ENCODE data around the gene CATSPERE.
"Not testable (repeated sequence)": the region's sequence is repeated elsewhere in the genome, so short reads cannot be mapped to it uniquely, and the experiment has no call there.

Gene CATSPERE

DNA sequence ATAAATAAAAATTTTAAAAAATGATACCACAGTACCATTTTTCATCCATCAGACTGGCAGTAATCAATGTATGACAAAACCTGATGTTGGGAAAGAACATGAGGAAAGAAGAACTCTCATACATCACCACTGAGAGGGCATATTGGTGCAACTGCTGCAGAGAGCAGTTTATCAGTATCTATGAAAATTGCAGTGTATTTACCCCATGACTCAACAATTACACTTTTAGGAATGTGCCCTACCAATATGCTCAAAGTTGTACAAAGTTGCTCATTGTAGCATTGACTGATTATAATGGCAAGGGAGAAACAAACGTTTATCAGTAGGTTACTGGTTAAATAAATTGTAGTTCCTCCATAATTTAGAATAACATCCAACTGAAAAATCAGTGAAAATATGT lies 36.7 kb downstream of the CATSPERE start:
- Histone ChIP-seq H3K27me3 (ENCODE audit: insufficient read depth, low read length, poor library complexity) (no peaks in the 10 kb centered on the region), H3K9me3 (ENCODE audit: insufficient read depth, low read length, severe bottlenecking) (no peaks in the 10 kb centered on the region), H3K36me3 (ENCODE audit: insufficient read depth, low read length) (no peaks in the 10 kb centered on the region), H3K4me3 (ENCODE audit: low read depth in 1 of 2, low read length in 2 of 2) (no peak overlapping the region), H4K20me1 (ENCODE audit: insufficient read depth, low read length) (no peaks in the 10 kb centered on the region), H2AFZ (ENCODE audit: low read depth, low read length) (no peak overlapping the region), H3K4me2 (ENCODE audit: insufficient read depth, low read length) (no peak overlapping the region), H3K79me2 (ENCODE audit: insufficient read depth, low read length) (no peaks in the 10 kb centered on the region), H3K4me1 (ENCODE audit: insufficient read depth, low read length) (no peaks in the 10 kb centered on the region), H3K9ac (ENCODE audit: low read depth, low read length) (no peak overlapping the region), H3K27ac (ENCODE audit: low read length) (no peak overlapping the region)
- ATAC-seq (ENCODE audit: insufficient read depth, low read depth): no peak
- TF ChIP-seq, protein P1, sequence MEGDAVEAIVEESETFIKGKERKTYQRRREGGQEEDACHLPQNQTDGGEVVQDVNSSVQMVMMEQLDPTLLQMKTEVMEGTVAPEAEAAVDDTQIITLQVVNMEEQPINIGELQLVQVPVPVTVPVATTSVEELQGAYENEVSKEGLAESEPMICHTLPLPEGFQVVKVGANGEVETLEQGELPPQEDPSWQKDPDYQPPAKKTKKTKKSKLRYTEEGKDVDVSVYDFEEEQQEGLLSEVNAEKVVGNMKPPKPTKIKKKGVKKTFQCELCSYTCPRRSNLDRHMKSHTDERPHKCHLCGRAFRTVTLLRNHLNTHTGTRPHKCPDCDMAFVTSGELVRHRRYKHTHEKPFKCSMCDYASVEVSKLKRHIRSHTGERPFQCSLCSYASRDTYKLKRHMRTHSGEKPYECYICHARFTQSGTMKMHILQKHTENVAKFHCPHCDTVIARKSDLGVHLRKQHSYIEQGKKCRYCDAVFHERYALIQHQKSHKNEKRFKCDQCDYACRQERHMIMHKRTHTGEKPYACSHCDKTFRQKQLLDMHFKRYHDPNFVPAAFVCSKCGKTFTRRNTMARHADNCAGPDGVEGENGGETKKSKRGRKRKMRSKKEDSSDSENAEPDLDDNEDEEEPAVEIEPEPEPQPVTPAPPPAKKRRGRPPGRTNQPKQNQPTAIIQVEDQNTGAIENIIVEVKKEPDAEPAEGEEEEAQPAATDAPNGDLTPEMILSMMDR (IDR thresholded peaks at IDR 0.05; ENCODE audit: borderline replicate concordance, extremely low read depth, low read length, poor library complexity, severe bottlenecking): no peak
- no peak for TF ChIP-seq EZH2 (IDR thresholded peaks at IDR 0.05; ENCODE audit: borderline replicate concordance, low read depth, low read length, severe bottlenecking)
- DNase-seq: no peak

DNA sequence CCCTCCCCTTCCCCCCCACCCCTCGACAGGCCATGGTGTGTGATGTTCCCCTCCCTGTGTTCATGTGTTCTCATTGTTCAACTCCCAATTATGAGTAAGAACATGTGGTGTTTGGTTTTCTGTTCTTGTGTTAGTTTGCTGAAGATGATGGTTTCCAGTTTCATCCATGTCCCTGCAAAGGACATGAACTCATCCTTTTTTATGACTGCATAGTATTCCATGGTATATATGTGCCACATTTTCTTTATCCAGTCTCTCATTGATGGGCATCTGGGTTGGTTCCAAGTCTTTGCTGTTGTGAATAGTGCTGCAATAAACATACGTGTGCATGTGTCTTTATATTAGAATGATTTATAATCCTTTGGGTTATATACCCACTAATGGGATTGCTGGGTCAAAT lies 38.4 kb downstream of the CATSPERE start:
- ATAC-seq (ENCODE audit: insufficient read depth, low read depth); H3K27ac ChIP-seq (ENCODE audit: low read length); H3K4me2 ChIP-seq (ENCODE audit: insufficient read depth, low read length): not testable (repeated sequence)

DNA sequence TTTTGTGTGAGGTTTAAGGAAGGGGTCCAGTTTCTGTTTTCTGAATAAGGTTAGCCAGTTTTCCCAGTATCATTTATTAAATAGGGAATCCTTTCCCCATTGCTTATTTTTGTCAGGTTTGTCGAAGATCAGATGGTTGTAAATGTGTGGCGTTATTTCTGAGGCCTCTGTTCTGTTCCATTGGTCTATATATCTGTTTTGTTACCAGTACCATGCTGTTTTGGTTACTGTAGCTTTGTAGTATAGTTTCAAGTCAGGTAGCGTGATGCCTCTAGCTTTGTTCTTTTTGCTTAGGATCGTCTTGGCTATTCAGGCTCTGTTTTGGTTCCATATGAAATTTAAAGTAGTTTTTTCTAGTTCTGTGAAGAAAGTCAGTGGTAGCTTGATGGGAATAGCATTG lies 39.4 kb downstream of the CATSPERE start:
- H3K9ac ChIP-seq (ENCODE audit: low read depth, low read length): not testable (repeated sequence)

More for the DNA sequence above, 38.4 kb downstream of the CATSPERE start:
- H3K9me3 ChIP-seq (ENCODE audit: insufficient read depth, low read length, severe bottlenecking); H3K36me3 ChIP-seq (ENCODE audit: insufficient read depth, low read length); H4K20me1 ChIP-seq (ENCODE audit: insufficient read depth, low read length); H3K4me3 ChIP-seq (ENCODE audit: low read depth in 1 of 2, low read length in 2 of 2); H2AFZ ChIP-seq (ENCODE audit: low read depth, low read length); DNase-seq; H3K9ac ChIP-seq (ENCODE audit: low read depth, low read length); H3K27me3 ChIP-seq (ENCODE audit: insufficient read depth, low read length, poor library complexity); H3K79me2 ChIP-seq (ENCODE audit: insufficient read depth, low read length); H3K4me1 ChIP-seq (ENCODE audit: insufficient read depth, low read length): not testable (repeated sequence)

DNA sequence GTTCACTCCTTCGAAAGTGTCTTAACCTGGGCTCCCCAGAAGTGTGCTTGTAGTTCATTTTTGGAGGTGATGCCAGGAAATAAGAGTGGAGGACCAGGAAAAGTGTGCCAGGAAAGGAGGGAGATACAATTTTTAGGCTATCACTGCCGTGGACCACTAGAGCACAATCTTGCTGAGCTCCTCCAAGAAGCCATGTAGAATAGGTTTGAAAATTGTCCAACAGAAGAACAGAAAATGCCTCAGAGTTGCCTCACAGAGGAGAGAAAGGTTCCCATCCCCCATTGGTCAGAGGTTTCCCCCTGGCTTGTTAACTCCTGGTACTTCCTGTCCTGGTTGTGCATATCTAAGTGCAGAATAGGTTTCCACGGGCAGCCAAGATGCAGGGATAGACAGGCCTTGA lies 41.6 kb downstream of the CATSPERE start:
- Histone ChIP-seq H2AFZ (ENCODE audit: low read depth, low read length) (no peak overlapping the region), H3K36me3 (ENCODE audit: insufficient read depth, low read length) (no peaks in the 10 kb centered on the region), H3K9ac (ENCODE audit: low read depth, low read length) (no peak overlapping the region), H3K4me1 (ENCODE audit: insufficient read depth, low read length) (no peaks in the 10 kb centered on the region), H3K9me3 (ENCODE audit: insufficient read depth, low read length, severe bottlenecking) (no peaks in the 10 kb centered on the region), H3K4me3 (ENCODE audit: low read depth in 1 of 2, low read length in 2 of 2) (no peak overlapping the region), H3K27me3 (ENCODE audit: insufficient read depth, low read length, poor library complexity) (no peaks in the 10 kb centered on the region), H3K4me2 (ENCODE audit: insufficient read depth, low read length) (no peak overlapping the region), H3K79me2 (ENCODE audit: insufficient read depth, low read length) (no peaks in the 10 kb centered on the region), H4K20me1 (ENCODE audit: insufficient read depth, low read length) (no peaks in the 10 kb centered on the region), H3K27ac (ENCODE audit: low read length) (no peak overlapping the region)
- ATAC-seq (ENCODE audit: insufficient read depth, low read depth): no peak
- no peak for TF ChIP-seq EZH2 (IDR thresholded peaks at IDR 0.05; ENCODE audit: borderline replicate concordance, low read depth, low read length, severe bottlenecking)
- TF ChIP-seq, protein P1 (IDR thresholded peaks at IDR 0.05; ENCODE audit: borderline replicate concordance, extremely low read depth, low read length, poor library complexity, severe bottlenecking): no peak
- DNase-seq: no peak

More for the DNA sequence above, 39.4 kb downstream of the CATSPERE start:
- not testable (repeated sequence) for H3K27me3 ChIP-seq (ENCODE audit: insufficient read depth, low read length, poor library complexity); ATAC-seq (ENCODE audit: insufficient read depth, low read depth); H4K20me1 ChIP-seq (ENCODE audit: insufficient read depth, low read length); H3K9me3 ChIP-seq (ENCODE audit: insufficient read depth, low read length, severe bottlenecking); H3K4me1 ChIP-seq (ENCODE audit: insufficient read depth, low read length); H3K36me3 ChIP-seq (ENCODE audit: insufficient read depth, low read length); DNase-seq; H2AFZ ChIP-seq (ENCODE audit: low read depth, low read length); H3K4me2 ChIP-seq (ENCODE audit: insufficient read depth, low read length); H3K79me2 ChIP-seq (ENCODE audit: insufficient read depth, low read length); H3K27ac ChIP-seq (ENCODE audit: low read length); H3K4me3 ChIP-seq (ENCODE audit: low read depth in 1 of 2, low read length in 2 of 2)

Measured in DND-41 (cell line).